22Rv1 (cell line): Measurements from ENCODE around the gene TTC28.

Experiments
- H3K27ac ChIP-seq: fragments of 450-650 bp; 2 replicates; pipeline ENCODE4 v1.5.1; 2017
- ZFX ChIP-seq: fragments of 450-650 bp; IDR thresholded peaks from 2 replicates; pipeline ENCODE4 v1.6.1; 2017; ENCODE audit warnings: antibody characterized with exemption, borderline replicate concordance
- TF ChIP-seq, protein P1 (sequence below): fragments of 450-650 bp; IDR thresholded peaks from 2 replicates; pipeline ENCODE4 v1.5.1; 2017; ENCODE audit warnings: mild to moderate bottlenecking

TTC28 gene

DNA sequence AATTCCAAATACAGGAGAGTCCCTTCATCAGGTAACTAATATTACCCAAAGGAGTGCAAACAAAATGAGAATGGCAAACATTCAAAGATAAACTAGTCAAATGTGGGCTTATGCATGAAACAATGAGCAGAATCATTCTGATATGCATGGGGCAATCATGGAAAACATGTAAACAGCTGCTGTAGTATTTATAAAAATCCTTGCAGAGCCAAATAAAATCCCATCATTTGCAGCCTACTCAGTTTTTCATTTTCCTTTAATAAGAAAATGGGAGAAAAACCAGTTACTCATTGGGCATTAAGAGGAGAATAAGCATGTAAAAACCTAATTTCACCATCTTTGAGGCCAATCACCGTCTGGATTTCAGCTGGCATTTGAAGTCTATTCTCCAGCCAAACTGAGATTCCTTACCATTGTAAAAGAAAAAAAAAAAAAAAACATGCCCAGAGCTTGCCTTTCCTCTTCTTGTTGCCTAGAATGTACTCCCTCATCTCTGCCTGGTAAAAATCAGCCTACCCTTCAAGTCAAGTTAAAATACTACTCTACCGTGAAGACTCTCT lies 249.1 kb downstream of the TTC28 start:
- no peak overlapping the region for H3K27ac ChIP-seq
- TF ChIP-seq ZFX = no peak
- TF ChIP-seq, protein P1, sequence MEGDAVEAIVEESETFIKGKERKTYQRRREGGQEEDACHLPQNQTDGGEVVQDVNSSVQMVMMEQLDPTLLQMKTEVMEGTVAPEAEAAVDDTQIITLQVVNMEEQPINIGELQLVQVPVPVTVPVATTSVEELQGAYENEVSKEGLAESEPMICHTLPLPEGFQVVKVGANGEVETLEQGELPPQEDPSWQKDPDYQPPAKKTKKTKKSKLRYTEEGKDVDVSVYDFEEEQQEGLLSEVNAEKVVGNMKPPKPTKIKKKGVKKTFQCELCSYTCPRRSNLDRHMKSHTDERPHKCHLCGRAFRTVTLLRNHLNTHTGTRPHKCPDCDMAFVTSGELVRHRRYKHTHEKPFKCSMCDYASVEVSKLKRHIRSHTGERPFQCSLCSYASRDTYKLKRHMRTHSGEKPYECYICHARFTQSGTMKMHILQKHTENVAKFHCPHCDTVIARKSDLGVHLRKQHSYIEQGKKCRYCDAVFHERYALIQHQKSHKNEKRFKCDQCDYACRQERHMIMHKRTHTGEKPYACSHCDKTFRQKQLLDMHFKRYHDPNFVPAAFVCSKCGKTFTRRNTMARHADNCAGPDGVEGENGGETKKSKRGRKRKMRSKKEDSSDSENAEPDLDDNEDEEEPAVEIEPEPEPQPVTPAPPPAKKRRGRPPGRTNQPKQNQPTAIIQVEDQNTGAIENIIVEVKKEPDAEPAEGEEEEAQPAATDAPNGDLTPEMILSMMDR = no peak

DNA sequence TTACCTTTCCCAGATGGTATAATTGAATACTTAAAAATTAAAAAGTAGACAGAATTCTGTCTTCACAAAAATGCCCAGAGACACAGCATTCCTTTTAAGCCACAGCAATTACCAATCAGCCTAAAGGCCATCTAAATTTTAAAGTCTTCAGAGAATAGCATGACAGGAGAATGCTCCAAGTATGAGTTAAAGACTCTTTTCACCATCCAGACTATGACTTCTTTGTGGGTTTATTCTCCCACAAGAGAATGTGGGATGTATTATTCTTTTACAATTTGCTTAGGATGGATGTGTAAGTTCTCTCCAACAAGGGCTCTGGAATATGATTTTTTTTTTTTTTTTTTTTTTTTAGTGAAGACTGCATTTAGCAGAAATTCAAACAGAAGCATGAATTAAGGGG lies 249.9 kb downstream of the TTC28 start:
- no peak overlapping the region for H3K27ac ChIP-seq
- TF ChIP-seq ZFX = no peak
- TF ChIP-seq, protein P1 = no peak

GRCh38 chr22:28428271-28428670 lies 251.4 kb downstream of the TTC28 start:
- H3K27ac ChIP-seq = no peak overlapping the region
- TF ChIP-seq ZFX = no peak
- TF ChIP-seq, protein P1 = no peak

DNA sequence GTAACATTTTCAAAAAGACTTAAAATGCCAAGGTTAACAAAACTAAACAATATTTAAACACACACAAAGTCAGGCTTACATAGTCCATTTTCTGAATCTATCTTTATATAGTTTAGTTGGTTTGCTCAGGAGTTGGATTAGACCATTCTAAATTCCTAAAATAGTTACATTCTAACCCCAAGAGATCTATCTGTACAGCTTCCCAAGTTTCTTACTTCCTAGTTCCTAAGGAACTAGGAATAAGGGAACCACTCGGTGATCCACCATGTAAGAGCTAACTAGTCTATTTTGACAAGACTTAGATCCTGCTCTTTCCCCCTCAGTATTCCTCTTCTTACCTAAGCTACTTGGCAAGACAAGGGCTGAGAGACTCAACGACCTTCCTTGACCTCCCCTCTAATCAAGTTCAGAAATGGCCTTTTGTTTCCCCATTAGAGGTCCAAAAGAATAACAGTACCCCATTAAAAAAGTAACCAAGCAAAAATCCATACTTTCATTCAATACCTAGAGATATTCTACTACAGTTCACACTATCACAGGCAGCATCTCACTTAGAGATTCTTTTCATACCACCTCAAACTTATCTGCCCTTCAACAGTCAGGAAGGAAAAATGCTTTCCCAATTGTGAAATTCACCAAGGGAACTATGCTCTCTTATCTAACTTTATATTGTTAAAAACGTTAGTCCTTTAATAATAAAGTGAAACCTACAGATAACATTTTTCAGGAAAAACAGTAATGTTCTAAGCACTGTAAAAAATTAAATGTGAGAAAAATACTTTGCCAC lies 253.1 kb downstream of the TTC28 start:
- H3K27ac ChIP-seq = no peak overlapping the region
- TF ChIP-seq, protein P1 = no peak
- TF ChIP-seq ZFX = no peak

- TF ChIP-seq, protein P1 = no peak
- TF ChIP-seq ZFX = no peak
- H3K27ac ChIP-seq = peak overlapping the region; percentile 66
Observed at GRCh38 chr22:28425211-28425610, 254.4 kb downstream of the TTC28 start.

- TF ChIP-seq, protein P1 = no peak
- no peak for TF ChIP-seq ZFX
- peak overlapping the region; percentile 66 for H3K27ac ChIP-seq
Observed at GRCh38 chr22:28424427-28425080, 255.1 kb downstream of the TTC28 start.

DNA sequence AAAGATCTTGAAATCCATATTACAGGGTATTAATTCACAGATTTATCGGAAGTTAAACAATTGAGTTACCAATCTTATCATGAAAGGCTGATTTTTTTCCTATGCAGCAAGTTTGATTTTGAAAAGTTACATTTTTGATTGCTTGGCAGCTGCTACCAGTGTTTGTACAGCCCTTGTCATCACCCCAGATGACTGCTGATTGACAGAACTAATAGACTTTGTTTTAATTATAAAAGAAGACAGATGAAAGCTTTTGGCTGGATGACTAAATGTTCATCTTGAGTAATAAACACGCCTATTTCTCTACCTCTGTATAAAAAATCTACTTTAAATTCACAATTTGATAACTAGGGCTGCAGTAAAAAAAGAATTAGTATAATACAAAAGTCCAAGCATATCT lies 259.7 kb downstream of the TTC28 start:
- H3K27ac ChIP-seq = no peak overlapping the region

More for the DNA sequence above, 259.7 kb downstream of the TTC28 start:
- no peak for TF ChIP-seq ZFX
- TF ChIP-seq, protein P1 = no peak
